SK-N-SH (cell line): ENCODE data around the gene LAMA1. TPM values are rescaled to one million over a fixed set of nuclear protein-coding genes. Genes with fewer than 3 reads are reported as not detected.
"Not testable (repeated sequence)": the region's sequence is repeated elsewhere in the genome, so short reads cannot be mapped to it uniquely, and the experiment has no call there.

Experiments
- CTCF ChIA-PET: fragments of 300-600, 350-600 bp; formaldehyde crosslinking; extraction: SDS; loops from one replicate; lab custom pipeline; 2021; lab: Yijun Ruan, JAX
- POLR2A ChIA-PET: fragments of 350-600 bp; sonication (Branson Sonifier 250); formaldehyde crosslinking; extraction: SDS; loops from one replicate; lab custom pipeline; 2020; ENCODE audit warnings: antibody characterized with exemption, inconsistent platforms; lab: Yijun Ruan, JAX
- DNase-seq: peaks from one replicate; pipeline ENCODE4 v3.0.0; 2012
- H2AFZ ChIP-seq: fragments of 200-600 bp; sonication (generic); 2 replicates; pipeline ENCODE4 v1.8.1; 2016; ENCODE audit warnings: antibody characterized with exemption, mild to moderate bottlenecking, low read depth
- H3F3A ChIP-seq: fragments of 200-600 bp; sonication (generic); replicated peaks from 2 replicates; pipeline ENCODE3; 2016; ENCODE audit warnings: antibody characterized with exemption, mild to moderate bottlenecking; ENCODE audit not compliant: insufficient read depth
- H3K27ac ChIP-seq, 2 experiments: fragments of 200-500 bp in 1 of 2; fragments of 200-600 bp in 1 of 2; sonication (Bioruptor generic) in 1 of 2; sonication (generic), shearing (Covaris generic) in 1 of 2; 2 replicates each; pipeline versions ENCODE4 v1.5.1 to v1.6.1; 2014 to 2016; ENCODE audit warnings: low read depth in 2 of 2, inconsistent platforms in 1 of 2, low read length in 1 of 2, mild to moderate bottlenecking in 1 of 2, mixed read lengths in 1 of 2
- H3K27me3 ChIP-seq: fragments of 200-600 bp; sonication (generic), shearing (Covaris generic); 2 replicates; pipeline ENCODE4 v1.6.1; 2016; ENCODE audit warnings: mixed run types; ENCODE audit not compliant: insufficient read depth
- H3K36me3 ChIP-seq, 2 experiments: fragments of 200-500 bp in 1 of 2; fragments of 200-600 bp in 1 of 2; sonication (Bioruptor generic) in 1 of 2; sonication (generic) in 1 of 2; replicated peaks in 1 of 2; 2 replicates each; pipeline versions ENCODE3 to v1.5.1; 2014 to 2016; ENCODE audit warnings: low read length in 1 of 2, mild to moderate bottlenecking in 1 of 2; ENCODE audit not compliant: insufficient read depth in 2 of 2, control insufficient read depth in 1 of 2
- H3K4me1 ChIP-seq, 2 experiments: fragments of 200-500 bp in 1 of 2; fragments of 200-600 bp in 1 of 2; sonication (Bioruptor generic) in 1 of 2; sonication (generic), shearing (Covaris generic) in 1 of 2; 2 replicates each; pipeline versions ENCODE4 v1.5.1 to v1.6.1; 2014 to 2016; ENCODE audit warnings: low read depth in 1 of 2, low read length in 1 of 2, mixed run types in 1 of 2; ENCODE audit not compliant: insufficient read depth in 2 of 2, control insufficient read depth in 1 of 2
- H3K4me2 ChIP-seq: fragments of 200-600 bp; sonication (generic), shearing (Covaris generic); 2 replicates; pipeline ENCODE4 v1.6.1; 2017; ENCODE audit warnings: mixed run types
- H3K4me3 ChIP-seq, 2 experiments: fragments of 200-500 bp in 1 of 2; fragments of 200-600 bp in 1 of 2; sonication (Bioruptor generic) in 1 of 2; sonication (generic), shearing (Covaris generic) in 1 of 2; 2 replicates each; pipeline versions ENCODE4 v1.5.1 to v1.8.1; 2014 to 2016; ENCODE audit warnings: low read depth in 2 of 2, inconsistent platforms in 1 of 2, low read length in 1 of 2, mild to moderate bottlenecking in 1 of 2, mixed read lengths in 1 of 2, moderate library complexity in 1 of 2
- H3K79me2 ChIP-seq: fragments of 200-600 bp; sonication (generic); 2 replicates; pipeline ENCODE4 v1.8.1; 2017; ENCODE audit warnings: mild to moderate bottlenecking; ENCODE audit not compliant: insufficient read depth
- H3K9ac ChIP-seq: fragments of 200-600 bp; sonication (generic); 2 replicates; pipeline ENCODE4 v1.6.1; 2017; ENCODE audit warnings: mixed run types
- H3K9me2 ChIP-seq: fragments of 200-600 bp; sonication (generic); 2 replicates; pipeline ENCODE4 v1.6.1; 2017; ENCODE audit warnings: mixed run types
- H3K9me3 ChIP-seq: fragments of 200-600 bp; sonication (generic); 2 replicates; pipeline ENCODE4 v1.6.1; 2017; ENCODE audit warnings: mixed run types, mild to moderate bottlenecking, moderate library complexity
- H4K20me1 ChIP-seq: fragments of 200-600 bp; sonication (generic); 2 replicates; pipeline ENCODE4 v1.6.1; 2017; ENCODE audit warnings: mild to moderate bottlenecking, mixed run types; ENCODE audit not compliant: insufficient read depth
- ELF1 ChIP-seq: IDR thresholded peaks from 2 replicates; pipeline ENCODE4 v1.4.0; 2012
- EP300 ChIP-seq, 2 experiments: IDR thresholded peaks; 2 replicates each; pipeline versions ENCODE4 v1.4.0 to v1.6.1; 2012; ENCODE audit warnings: borderline replicate concordance in 1 of 2, low read depth in 1 of 2, low read length in 1 of 2
- EZH2phosphoT487 ChIP-seq: fragments of 200-600 bp; sonication (generic); IDR thresholded peaks from 2 replicates; pipeline ENCODE4 v1.6.1; 2017; ENCODE audit warnings: low read depth, mixed run types, mild to moderate bottlenecking, antibody characterized with exemption, moderate library complexity, borderline replicate concordance
- FOSL2 ChIP-seq: IDR thresholded peaks from 2 replicates; pipeline ENCODE4 v1.4.0; 2012; ENCODE audit warnings: low read depth, mild to moderate bottlenecking, moderate library complexity, borderline replicate concordance
- FOXJ3 ChIP-seq: sonication (generic); formaldehyde crosslinking; IDR thresholded peaks from 2 replicates; pipeline ENCODE4 v1.5.1; 2020; ENCODE audit warnings: mild to moderate bottlenecking, missing genetic modification reagents
- FOXM1 ChIP-seq: IDR thresholded peaks from 2 replicates; pipeline ENCODE4 v1.4.0; 2012; ENCODE audit warnings: low read depth, mild to moderate bottlenecking
- GABPA ChIP-seq: IDR thresholded peaks from 2 replicates; pipeline ENCODE4 v1.4.0; 2012; ENCODE audit warnings: low read depth, mild to moderate bottlenecking
- IRF3 ChIP-seq: fragments of 150-350 bp; IDR thresholded peaks from 2 replicates; pipeline ENCODE4 v1.6.1; 2016; ENCODE audit warnings: mild to moderate bottlenecking, low read depth, low read length
- JUND ChIP-seq: IDR thresholded peaks from 2 replicates; pipeline ENCODE4 v1.4.0; 2012
- MAX ChIP-seq: IDR thresholded peaks from 2 replicates; pipeline ENCODE4 v1.4.0; 2012; ENCODE audit warnings: low read depth
- PBX3 ChIP-seq: IDR thresholded peaks from 2 replicates; pipeline ENCODE4; 2012
- POLR2AphosphoS5 ChIP-seq: IDR thresholded peaks from 2 replicates; pipeline ENCODE4 v1.6.1; 2012; ENCODE audit warnings: low read depth, low read length
- RCOR1 ChIP-seq: fragments of 150-350 bp; IDR thresholded peaks from 2 replicates; pipeline ENCODE4 v1.6.1; 2017; ENCODE audit warnings: antibody characterized with exemption, low read length
- RFX5 ChIP-seq: IDR thresholded peaks from 2 replicates; pipeline ENCODE4 v1.6.1; 2012; ENCODE audit warnings: mild to moderate bottlenecking, improper control_type of control experiment, low read length
- SIN3A ChIP-seq: IDR thresholded peaks from 2 replicates; pipeline ENCODE4 v1.6.1; 2012; ENCODE audit warnings: low read depth, mild to moderate bottlenecking, low read length, moderate library complexity, borderline replicate concordance
- TAF1 ChIP-seq: IDR thresholded peaks from 2 replicates; pipeline ENCODE4 v1.6.1; 2012; ENCODE audit warnings: low read depth, mild to moderate bottlenecking, low read length, moderate library complexity, borderline replicate concordance
- TEAD4 ChIP-seq: IDR thresholded peaks from 2 replicates; pipeline ENCODE4 v1.4.0; 2012; ENCODE audit warnings: mild to moderate bottlenecking, borderline replicate concordance; ENCODE audit not compliant: insufficient read depth
- USF1 ChIP-seq: IDR thresholded peaks from 2 replicates; pipeline ENCODE4 v1.4.0; 2012; ENCODE audit warnings: low read depth, borderline replicate concordance
- WGBS: methylation state at CpG from one replicate; pipeline ENCODE4 v1.1.6; 2017; ENCODE audit warnings: low lambda C conversion rate; 5-methylcytosine and 5-hydroxymethylcytosine counted together
- polyA plus RNA-seq, 3 experiments: library from polyadenylated mRNA; depleted of rRNA; stranded (reverse); fragments of >200 nt; gene quantifications; 2 replicates each; pipeline ENCODE4 v1.2.3, GENCODE V29; 2012

Gene LAMA1
- polyA plus RNA-seq, 1 of the 3 experiments (the other 2 are of a cell fraction), result 0.07 TPM

GRCh38 chr18:6940451-6940850 lies 177.1 kb downstream of the LAMA1 start:
- no peak overlapping the region for H3K4me2 ChIP-seq
- H3K4me1 ChIP-seq, result peaks cover 0 to 9% of the 10 kb centered on the region in 2 experiments; a peak in 1 of 4 replicates
- no peak overlapping the region for H3K4me3 ChIP-seq
- H3K36me3 ChIP-seq, result no peaks in the 10 kb centered on the region
- no peaks in the 10 kb centered on the region for H4K20me1 ChIP-seq
- no peaks in the 10 kb centered on the region for H3K9me3 ChIP-seq
- H3K9me2 ChIP-seq, result no peaks in the 10 kb centered on the region
- no peak for TF ChIP-seq IRF3
- TF ChIP-seq TAF1, result no peak
- no peak for TF ChIP-seq FOXM1
- no peak for TF ChIP-seq EZH2phosphoT487
- no peak for TF ChIP-seq ELF1
- TF ChIP-seq TEAD4, result no peak
- TF ChIP-seq POLR2AphosphoS5, result no peak
- no peak for TF ChIP-seq SIN3A
- no peak for TF ChIP-seq RFX5
- no peak for TF ChIP-seq JUND
- no peak for TF ChIP-seq MAX
- no peak for TF ChIP-seq FOXJ3
- TF ChIP-seq EP300 (IDR thresholded peaks at IDR 0.05; ENCODE audit: borderline replicate concordance in 1 of 2, low read depth in 1 of 2, low read length in 1 of 2), result no peak
- no peak for TF ChIP-seq RCOR1
- no peak overlapping the region for H3K27ac ChIP-seq
- H2AFZ ChIP-seq, result no peak overlapping the region
- no peak for DNase-seq
- no peaks in the 10 kb centered on the region for H3K27me3 ChIP-seq
- ChIA-PET POLR2A (no interaction called here), CTCF (interaction anchor here (1.0 to 2.8 kb wide), 4 partner anchors 21 to 82 kb away, joined by 3 to 10 read pairs (median 4); no protein-coding TSS in a partner anchor)
- H3K9ac ChIP-seq, result no peak overlapping the region
- H3K79me2 ChIP-seq, result no peaks in the 10 kb centered on the region
- 49% methylated on average over 7 of the region's 9 CpGs for WGBS
- no peaks in the 10 kb centered on the region for H3F3A ChIP-seq

- H3K9ac ChIP-seq, result no peak overlapping the region
- no peaks in the 10 kb centered on the region for H4K20me1 ChIP-seq
- no peak overlapping the region for H3K4me2 ChIP-seq
- no peaks in the 10 kb centered on the region for H3K27me3 ChIP-seq
- H3K4me3 ChIP-seq, result no peak overlapping the region
- no peaks in the 10 kb centered on the region for H3F3A ChIP-seq
- no peaks in the 10 kb centered on the region for H3K36me3 ChIP-seq
- no peaks in the 10 kb centered on the region for H3K79me2 ChIP-seq
- ChIA-PET CTCF (interaction anchor here (1.1 to 2.8 kb wide), 4 partner anchors 20 to 82 kb away, joined by 3 to 10 read pairs (median 4); no protein-coding TSS in a partner anchor), POLR2A (no interaction called here)
- H2AFZ ChIP-seq, result no peak overlapping the region
- no peak for DNase-seq
- H3K27ac ChIP-seq, result no peak overlapping the region
- H3K4me1 ChIP-seq, result peaks cover 0 to 9% of the 10 kb centered on the region in 2 experiments; a peak in 1 of 4 replicates
- no peaks in the 10 kb centered on the region for H3K9me2 ChIP-seq
- WGBS, result 67% methylated on average over 4 of the region's 4 CpGs
- H3K9me3 ChIP-seq, result no peaks in the 10 kb centered on the region
- TF ChIP-seq SIN3A (no peak), USF1 (no peak), JUND (no peak), GABPA (no peak), TEAD4 (no peak), FOSL2 (no peak), PBX3 (no peak)
Observed at GRCh38 chr18:6939972-6940371, 177.6 kb downstream of the LAMA1 start.

- POLR2A ChIA-PET, H3K27me3 ChIP-seq, H3K9me3 ChIP-seq, H3F3A ChIP-seq, H3K9me2 ChIP-seq, H4K20me1 ChIP-seq, H3K4me2 ChIP-seq, DNase-seq, CTCF ChIA-PET, H3K4me3 ChIP-seq, H3K9ac ChIP-seq, H3K27ac ChIP-seq, H3K4me1 ChIP-seq, H2AFZ ChIP-seq, H3K79me2 ChIP-seq, H3K36me3 ChIP-seq: not testable (repeated sequence)
- 51% methylated on average over 2 of the region's 2 CpGs for WGBS
Observed at GRCh38 chr18:6938403-6938802, 179.2 kb downstream of the LAMA1 start.
